Measurements from ENCODE around the gene PNPLA3. TPM values are rescaled to one million over a fixed set of nuclear protein-coding genes. Genes with fewer than 3 reads are reported as not detected.
A peak's percentile ranks its signal among the peaks of the same experiment; 100 is the strongest.
"Not testable (repeated sequence)": the region's sequence is repeated elsewhere in the genome, so short reads cannot be mapped to it uniquely, and the experiment has no call there.

The PNPLA3 gene
- total RNA-seq, 2 donors from 2014 or later, result 0.16 TPM; not detected in 1

DNA sequence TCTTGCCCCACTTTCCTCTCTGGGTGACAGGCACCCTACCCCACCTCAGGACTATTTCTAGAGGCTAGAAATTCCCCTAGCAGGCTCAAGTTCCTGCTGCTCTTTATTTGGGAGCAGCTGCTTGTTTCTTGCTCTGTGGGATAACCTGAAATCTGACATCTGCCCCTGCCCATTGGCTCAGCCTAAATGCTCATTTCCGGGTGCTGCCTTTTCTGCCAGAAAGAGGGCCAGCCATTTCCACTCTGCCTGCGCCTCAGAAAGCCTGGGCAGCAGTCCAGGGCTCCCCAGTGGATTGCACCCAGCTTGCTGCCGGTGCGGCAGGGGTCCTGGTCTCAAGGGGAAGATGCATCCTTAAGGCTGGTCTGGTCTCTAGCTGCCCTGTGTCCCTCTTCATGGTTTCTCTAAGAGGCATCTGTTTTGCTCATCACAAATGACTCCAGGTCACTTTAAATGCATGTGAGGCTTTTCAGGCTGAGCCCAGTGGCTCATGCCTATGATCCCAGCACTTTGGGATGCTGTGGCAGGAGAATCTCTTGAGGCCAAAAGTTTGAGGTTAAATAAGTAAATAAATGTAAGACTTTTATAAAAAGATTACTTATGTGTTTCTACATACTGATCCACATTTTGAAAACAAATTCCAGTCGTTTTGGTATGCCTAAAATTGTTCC lies 21.5 kb upstream of the PNPLA3 start:
- TF ChIP-seq CTCF (IDR thresholded peaks at IDR 0.05), result no peak
- Histone ChIP-seq H3K4me3 (no peak overlapping the region), H3K9me3 (no peaks in the 10 kb centered on the region), H3K27ac (no peak overlapping the region), H3K36me3 (no peaks in the 10 kb centered on the region), H3K27me3 (no peaks in the 10 kb centered on the region), H3K4me1 (no peaks in the 10 kb centered on the region)
- DNase-seq (ENCODE audit: low spot score), result no peak

GRCh38 chr22:43903033-43903432 lies 20.6 kb upstream of the PNPLA3 start:
- H3K4me3 ChIP-seq; H3K9me3 ChIP-seq; DNase-seq (ENCODE audit: low spot score); H3K4me1 ChIP-seq; H3K36me3 ChIP-seq; H3K27me3 ChIP-seq; H3K27ac ChIP-seq: not testable (repeated sequence)

GRCh38 chr22:43904412-43904811 lies 19.2 kb upstream of the PNPLA3 start:
- H3K27me3 ChIP-seq; H3K36me3 ChIP-seq; H3K9me3 ChIP-seq; H3K4me3 ChIP-seq; H3K27ac ChIP-seq; DNase-seq (ENCODE audit: low spot score); H3K4me1 ChIP-seq: not testable (repeated sequence)
- TF ChIP-seq CTCF (IDR thresholded peaks at IDR 0.05), result peak in 1 of 2 donors; percentile 30

GRCh38 chr22:43905681-43906080 lies 17.9 kb upstream of the PNPLA3 start:
- Histone ChIP-seq H3K27ac (no peak overlapping the region), H3K4me3 (no peak overlapping the region), H3K9me3 (no peaks in the 10 kb centered on the region), H3K36me3 (no peaks in the 10 kb centered on the region), H3K27me3 (no peaks in the 10 kb centered on the region), H3K4me1 (no peaks in the 10 kb centered on the region)
- DNase-seq (ENCODE audit: low spot score), result no peak
- TF ChIP-seq CTCF (IDR thresholded peaks at IDR 0.05), result no peak

DNA sequence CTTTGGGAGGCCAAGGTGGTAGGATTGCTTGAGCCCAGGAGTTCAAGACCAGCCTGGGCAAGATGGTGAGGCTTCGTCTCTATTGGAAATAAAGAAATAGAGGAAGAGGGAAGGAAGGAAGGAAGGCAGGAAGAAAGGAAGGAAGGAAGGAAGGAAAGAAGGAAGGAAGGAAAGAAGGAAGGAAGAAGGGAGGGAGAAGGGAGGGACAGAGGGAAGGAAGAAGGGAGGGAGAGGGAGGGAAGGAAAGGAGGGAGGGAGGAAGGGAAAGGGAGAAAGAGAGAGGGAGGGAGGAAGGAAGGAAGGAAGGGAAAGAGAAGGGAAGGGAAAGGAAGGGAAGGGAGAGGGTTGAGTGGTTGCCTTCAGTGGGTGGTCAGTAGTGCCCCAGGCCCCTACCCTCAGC lies 13.9 kb upstream of the PNPLA3 start:
- Histone ChIP-seq H3K4me1 (no peaks in the 10 kb centered on the region), H3K36me3 (no peaks in the 10 kb centered on the region), H3K27ac (no peak overlapping the region), H3K4me3 (no peak overlapping the region), H3K27me3 (no peaks in the 10 kb centered on the region), H3K9me3 (no peaks in the 10 kb centered on the region)
- DNase-seq (ENCODE audit: low spot score), result no peak
- TF ChIP-seq CTCF (IDR thresholded peaks at IDR 0.05), result no peak

- H3K27me3 ChIP-seq, result no peaks in the 10 kb centered on the region
These were observed 13.4 kb upstream of the PNPLA3 start for GRCh38 chr22:43910178-43910695.

More at GRCh38 chr22:43910178-43910695, 13.4 kb upstream of the PNPLA3 start:
- H3K4me3 ChIP-seq, result no peak overlapping the region
- no peak for TF ChIP-seq CTCF (IDR thresholded peaks at IDR 0.05)
- no peaks in the 10 kb centered on the region for H3K9me3 ChIP-seq
- no peaks in the 10 kb centered on the region for H3K4me1 ChIP-seq
- DNase-seq (ENCODE audit: low spot score), result no peak
- H3K36me3 ChIP-seq, result no peaks in the 10 kb centered on the region
- no peak overlapping the region for H3K27ac ChIP-seq
